GM23338 (cell line): Measurements from ENCODE around the gene ACAP1. TPM values are rescaled to one million over a fixed set of nuclear protein-coding genes. Genes with fewer than 3 reads are reported as not detected.
"Not testable (repeated sequence)": the region's sequence is repeated elsewhere in the genome, so short reads cannot be mapped to it uniquely, and the experiment has no call there.

Source experiments
- ATAC-seq: fragments of 200-7000 bp; cut with Tn5 transposase; 3 replicates; pipeline ENCODE4 v1.9.1; 2020
- DNase-seq: peaks from one replicate; pipeline ENCODE4 v3.0.0-alpha.2; 2015; ENCODE audit warnings: low spot score
- H2AFZ ChIP-seq: fragments of 200-600 bp; sonication (generic); 2 replicates; pipeline ENCODE4 v1.8.0; 2016; ENCODE audit warnings: antibody characterized with exemption, mild to moderate bottlenecking, moderate library complexity
- H3F3A ChIP-seq: fragments of 200-600 bp; sonication (generic); replicated peaks from 2 replicates; pipeline ENCODE4 v1.8.0; 2017; ENCODE audit warnings: antibody characterized with exemption, mixed run types, low read depth
- H3K27ac ChIP-seq: fragments of 200-600 bp; sonication (generic); 2 replicates; pipeline ENCODE4 v1.6.1; 2016; ENCODE audit warnings: low read depth
- H3K27me3 ChIP-seq: fragments of 200-600 bp; sonication (generic); 2 replicates; pipeline ENCODE4 v1.8.0; 2016; ENCODE audit warnings: mild to moderate bottlenecking, mixed run types, moderate library complexity; ENCODE audit not compliant: insufficient read depth
- H3K36me3 ChIP-seq: fragments of 200-600 bp; sonication (generic); 2 replicates; pipeline ENCODE4 v1.8.0; 2016; ENCODE audit warnings: mild to moderate bottlenecking; ENCODE audit not compliant: insufficient read depth
- H3K4me1 ChIP-seq: fragments of 200-600 bp; sonication (generic); 2 replicates; pipeline ENCODE4 v1.8.0; 2016; ENCODE audit warnings: mild to moderate bottlenecking, moderate library complexity; ENCODE audit not compliant: insufficient read depth
- H3K4me2 ChIP-seq: fragments of 200-600 bp; sonication (generic); 2 replicates; pipeline ENCODE4 v1.7.1; 2017; ENCODE audit warnings: mixed run types
- H3K4me3 ChIP-seq: fragments of 200-600 bp; sonication (generic); 2 replicates; pipeline ENCODE4 v1.6.1; 2016; ENCODE audit warnings: mixed run types
- H3K79me2 ChIP-seq: fragments of 200-600 bp; sonication (generic); replicated peaks from 2 replicates; pipeline ENCODE4 v1.8.0; 2017; ENCODE audit warnings: mild to moderate bottlenecking; ENCODE audit not compliant: insufficient read depth
- H3K9me2 ChIP-seq: fragments of 200-600 bp; sonication (generic); 2 replicates; pipeline ENCODE4 v1.8.0; 2017; ENCODE audit not compliant: insufficient read depth
- H4K20me1 ChIP-seq: fragments of 200-600 bp; sonication (generic); replicated peaks from 2 replicates; pipeline ENCODE4 v1.8.0; 2017; ENCODE audit warnings: mild to moderate bottlenecking; ENCODE audit not compliant: insufficient read depth
- H3K27ac Mint-ChIP-seq: 2 replicates; pipeline ENCODE4 v1.8.0; 2020; ENCODE audit warnings: inconsistent platforms, mild to moderate bottlenecking, moderate library complexity, mixed read lengths
- H3K27me3 Mint-ChIP-seq: 3 replicates; pipeline ENCODE4 v1.8.0; 2022; ENCODE audit warnings: low read depth, mild to moderate bottlenecking, moderate library complexity, mixed read lengths, inconsistent platforms; ENCODE audit not compliant: insufficient read depth, poor library complexity
- H3K36me3 Mint-ChIP-seq: 3 replicates; pipeline ENCODE4 v1.8.0; 2021; ENCODE audit warnings: low read depth, mild to moderate bottlenecking, inconsistent platforms, moderate library complexity, mixed read lengths
- H3K4me1 Mint-ChIP-seq: 3 replicates; pipeline ENCODE4 v1.8.0; 2020; ENCODE audit warnings: mild to moderate bottlenecking, inconsistent platforms, mixed read lengths
- H3K4me3 Mint-ChIP-seq: 3 replicates; pipeline ENCODE4 v1.8.0; 2021; ENCODE audit warnings: moderate library complexity, mild to moderate bottlenecking, inconsistent platforms, mixed read lengths
- H3K9me3 Mint-ChIP-seq: 3 replicates; pipeline ENCODE4 v1.8.0; 2020; ENCODE audit warnings: moderate library complexity, mild to moderate bottlenecking, inconsistent platforms, mixed read lengths
- CREB1 ChIP-seq: fragments of 250-450 bp; sonication (Bioruptor Pico); IDR thresholded peaks from 2 replicates; pipeline ENCODE4 v1.5.0; 2020; ENCODE audit warnings: low read depth, mild to moderate bottlenecking, moderate library complexity
- CTCF ChIP-seq, 2 experiments: fragments of 200-600 bp in 1 of 2; sonication (generic) in 1 of 2; conservative IDR thresholded peaks; 2 replicates each; pipeline versions ENCODE4 v1.5.1 to v1.6.1; 2016 to 2017; ENCODE audit warnings: antibody characterized with exemption in 2 of 2, low read depth in 2 of 2, mild to moderate bottlenecking in 2 of 2, moderate library complexity in 1 of 2
- EZH2 ChIP-seq: fragments of 200-600 bp; sonication (generic); IDR thresholded peaks from one replicate; pipeline ENCODE4 v1.8.0; 2017; ENCODE audit warnings: antibody characterized with exemption, mild to moderate bottlenecking, low read depth; ENCODE audit not compliant: unreplicated experiment
- NANOG ChIP-seq: IDR thresholded peaks from 2 replicates; pipeline ENCODE4 v1.6.1; 2016; ENCODE audit warnings: antibody characterized with exemption, borderline replicate concordance
- POLR2AphosphoS5 ChIP-seq: IDR thresholded peaks from 2 replicates; pipeline ENCODE4 v1.6.1; 2016; ENCODE audit warnings: antibody characterized with exemption, low read depth
- STAT1 ChIP-seq: IDR thresholded peaks from one replicate; pipeline ENCODE4 v1.6.1; 2016; ENCODE audit warnings: antibody characterized with exemption; ENCODE audit not compliant: unreplicated experiment
- ZNF114 ChIP-seq: fragments of 250-450 bp; sonication (Bioruptor Pico); IDR thresholded peaks from 2 replicates; pipeline ENCODE4 v1.5.0; 2020; ENCODE audit warnings: mild to moderate bottlenecking, moderate library complexity
- ZNF331 ChIP-seq: fragments of 250-450 bp; sonication (Bioruptor Pico); IDR thresholded peaks from 2 replicates; pipeline ENCODE4 v1.5.0; 2020; ENCODE audit warnings: low read depth, mild to moderate bottlenecking, moderate library complexity
- polyA plus RNA-seq: library from polyadenylated mRNA; unstranded; fragments of >200 nt; fragmentation: Nextera tagmentation; extraction: Ambion mirVana; gene quantifications from 2 replicates; pipeline ENCODE4 v1.2.1, GENCODE V29; 2016
- total RNA-seq: library from RNA; depleted of rRNA; stranded (reverse); fragments of >200 nt; shearing (Covaris generic); gene quantifications from 2 replicates; pipeline ENCODE4 v1.2.3, GENCODE V29; 2014
- TF ChIP-seq, protein P1 (sequence below): fragments of 250-450 bp; sonication (Bioruptor Pico); IDR thresholded peaks from 2 replicates; pipeline ENCODE4 v1.5.0; 2020; ENCODE audit warnings: mild to moderate bottlenecking, moderate library complexity
- TF ChIP-seq, protein P2 (sequence below): IDR thresholded peaks from 2 replicates; pipeline ENCODE4 v1.6.1; 2016; ENCODE audit warnings: antibody characterized with exemption

Gene ACAP1
- total and polyA plus RNA-seq, 2 experiments from 2014 or later: 30.7 to 40.1 TPM

DNA sequence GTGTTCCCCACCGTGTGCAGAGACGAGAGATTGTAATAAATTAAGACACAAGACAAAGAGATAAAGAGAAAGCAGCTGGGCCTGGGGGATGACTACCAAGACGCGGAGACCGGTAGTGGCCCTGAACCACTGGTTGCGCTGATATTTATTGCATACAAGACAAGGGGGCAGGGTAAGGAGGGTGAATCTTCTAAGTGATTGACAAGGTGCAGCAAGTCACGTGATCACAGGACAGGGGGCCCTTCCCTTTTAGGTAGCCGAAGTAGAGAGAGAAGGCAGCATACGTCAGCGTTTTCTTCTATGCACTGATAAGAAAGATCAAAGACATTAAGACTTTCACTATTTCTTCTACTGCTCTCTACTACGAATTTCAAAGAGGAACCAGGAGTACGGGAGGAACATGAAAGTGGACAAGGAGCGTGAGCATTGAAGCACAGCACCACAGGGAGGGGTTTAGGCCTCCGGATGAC, 3.7 kb upstream of the ACAP1 start:
- not testable (repeated sequence) for ATAC-seq, H3K9me3 Mint-ChIP-seq

DNA sequence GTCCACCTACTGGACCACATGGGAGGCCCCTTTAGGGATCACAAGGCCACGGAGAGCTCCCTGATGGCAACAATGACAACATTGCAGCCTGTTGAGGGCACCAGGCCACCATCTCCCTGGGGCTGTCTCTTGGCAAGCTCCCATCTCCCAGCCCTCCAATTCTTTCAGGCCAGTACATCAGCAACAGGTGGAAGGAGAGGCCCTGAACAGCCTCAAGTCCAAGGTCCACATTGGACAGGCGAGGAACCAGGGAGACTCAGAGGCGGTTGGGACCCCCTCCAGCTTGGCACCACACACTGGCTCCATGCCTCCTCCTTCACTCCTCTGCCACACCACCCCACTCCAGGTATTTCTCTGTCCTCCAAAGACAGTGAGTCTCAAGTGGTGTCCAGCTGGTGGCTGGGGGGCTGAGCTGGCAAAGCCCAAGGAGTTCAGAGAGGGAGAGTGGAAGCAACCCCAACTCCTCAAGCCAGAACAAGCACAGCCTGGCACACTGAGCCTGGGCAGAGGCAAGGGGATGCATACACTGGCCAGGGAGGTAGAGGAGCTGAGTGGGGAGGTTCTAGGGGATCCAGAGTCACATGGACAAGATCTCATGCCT, 1.3 kb upstream of the ACAP1 start:
- no peaks in the 10 kb centered on the region for H4K20me1 ChIP-seq
- H3K27ac ChIP-seq: no peak overlapping the region
- Mint-ChIP-seq H3K4me3 (peak overlapping the region; percentile 18; the same call in 1 of the 3 replicates), H3K4me1 (peaks cover 33% of the 10 kb centered on the region), H3K27me3 (peaks cover 8% of the 10 kb centered on the region), H3K36me3 (peaks cover 6% of the 10 kb centered on the region), H3K9me3 (no peaks in the 10 kb centered on the region), H3K27ac (peak overlapping the region; percentile 74; the same call in 1 of the 2 replicates)
- no peak for DNase-seq
- H3K4me1 ChIP-seq: peaks cover 22% of the 10 kb centered on the region
- H3K79me2 ChIP-seq: no peaks in the 10 kb centered on the region
- no peak for ATAC-seq
- no peak overlapping the region for H3K4me3 ChIP-seq
- no peaks in the 10 kb centered on the region; the same call in 1 of the 2 replicates for H3K36me3 ChIP-seq
- H2AFZ ChIP-seq: no peak overlapping the region
- H3K9me2 ChIP-seq: no peaks in the 10 kb centered on the region
- no peaks in the 10 kb centered on the region for H3K27me3 ChIP-seq
- no peak overlapping the region for H3K4me2 ChIP-seq
- peaks cover 35% of the 10 kb centered on the region for H3F3A ChIP-seq
- TF ChIP-seq EZH2 (no peak), NANOG (no peak), POLR2AphosphoS5 (no peak), ZNF331 (CRISPR knock-in tag) (no peak), STAT1 (no peak), ZNF114 (CRISPR knock-in tag) (no peak), CTCF (conservative IDR thresholded peaks at IDR 0.05; ENCODE audit: low read depth in 2 of 2) (no peak), CREB1 (CRISPR knock-in tag) (no peak)
- TF ChIP-seq, protein P1, sequence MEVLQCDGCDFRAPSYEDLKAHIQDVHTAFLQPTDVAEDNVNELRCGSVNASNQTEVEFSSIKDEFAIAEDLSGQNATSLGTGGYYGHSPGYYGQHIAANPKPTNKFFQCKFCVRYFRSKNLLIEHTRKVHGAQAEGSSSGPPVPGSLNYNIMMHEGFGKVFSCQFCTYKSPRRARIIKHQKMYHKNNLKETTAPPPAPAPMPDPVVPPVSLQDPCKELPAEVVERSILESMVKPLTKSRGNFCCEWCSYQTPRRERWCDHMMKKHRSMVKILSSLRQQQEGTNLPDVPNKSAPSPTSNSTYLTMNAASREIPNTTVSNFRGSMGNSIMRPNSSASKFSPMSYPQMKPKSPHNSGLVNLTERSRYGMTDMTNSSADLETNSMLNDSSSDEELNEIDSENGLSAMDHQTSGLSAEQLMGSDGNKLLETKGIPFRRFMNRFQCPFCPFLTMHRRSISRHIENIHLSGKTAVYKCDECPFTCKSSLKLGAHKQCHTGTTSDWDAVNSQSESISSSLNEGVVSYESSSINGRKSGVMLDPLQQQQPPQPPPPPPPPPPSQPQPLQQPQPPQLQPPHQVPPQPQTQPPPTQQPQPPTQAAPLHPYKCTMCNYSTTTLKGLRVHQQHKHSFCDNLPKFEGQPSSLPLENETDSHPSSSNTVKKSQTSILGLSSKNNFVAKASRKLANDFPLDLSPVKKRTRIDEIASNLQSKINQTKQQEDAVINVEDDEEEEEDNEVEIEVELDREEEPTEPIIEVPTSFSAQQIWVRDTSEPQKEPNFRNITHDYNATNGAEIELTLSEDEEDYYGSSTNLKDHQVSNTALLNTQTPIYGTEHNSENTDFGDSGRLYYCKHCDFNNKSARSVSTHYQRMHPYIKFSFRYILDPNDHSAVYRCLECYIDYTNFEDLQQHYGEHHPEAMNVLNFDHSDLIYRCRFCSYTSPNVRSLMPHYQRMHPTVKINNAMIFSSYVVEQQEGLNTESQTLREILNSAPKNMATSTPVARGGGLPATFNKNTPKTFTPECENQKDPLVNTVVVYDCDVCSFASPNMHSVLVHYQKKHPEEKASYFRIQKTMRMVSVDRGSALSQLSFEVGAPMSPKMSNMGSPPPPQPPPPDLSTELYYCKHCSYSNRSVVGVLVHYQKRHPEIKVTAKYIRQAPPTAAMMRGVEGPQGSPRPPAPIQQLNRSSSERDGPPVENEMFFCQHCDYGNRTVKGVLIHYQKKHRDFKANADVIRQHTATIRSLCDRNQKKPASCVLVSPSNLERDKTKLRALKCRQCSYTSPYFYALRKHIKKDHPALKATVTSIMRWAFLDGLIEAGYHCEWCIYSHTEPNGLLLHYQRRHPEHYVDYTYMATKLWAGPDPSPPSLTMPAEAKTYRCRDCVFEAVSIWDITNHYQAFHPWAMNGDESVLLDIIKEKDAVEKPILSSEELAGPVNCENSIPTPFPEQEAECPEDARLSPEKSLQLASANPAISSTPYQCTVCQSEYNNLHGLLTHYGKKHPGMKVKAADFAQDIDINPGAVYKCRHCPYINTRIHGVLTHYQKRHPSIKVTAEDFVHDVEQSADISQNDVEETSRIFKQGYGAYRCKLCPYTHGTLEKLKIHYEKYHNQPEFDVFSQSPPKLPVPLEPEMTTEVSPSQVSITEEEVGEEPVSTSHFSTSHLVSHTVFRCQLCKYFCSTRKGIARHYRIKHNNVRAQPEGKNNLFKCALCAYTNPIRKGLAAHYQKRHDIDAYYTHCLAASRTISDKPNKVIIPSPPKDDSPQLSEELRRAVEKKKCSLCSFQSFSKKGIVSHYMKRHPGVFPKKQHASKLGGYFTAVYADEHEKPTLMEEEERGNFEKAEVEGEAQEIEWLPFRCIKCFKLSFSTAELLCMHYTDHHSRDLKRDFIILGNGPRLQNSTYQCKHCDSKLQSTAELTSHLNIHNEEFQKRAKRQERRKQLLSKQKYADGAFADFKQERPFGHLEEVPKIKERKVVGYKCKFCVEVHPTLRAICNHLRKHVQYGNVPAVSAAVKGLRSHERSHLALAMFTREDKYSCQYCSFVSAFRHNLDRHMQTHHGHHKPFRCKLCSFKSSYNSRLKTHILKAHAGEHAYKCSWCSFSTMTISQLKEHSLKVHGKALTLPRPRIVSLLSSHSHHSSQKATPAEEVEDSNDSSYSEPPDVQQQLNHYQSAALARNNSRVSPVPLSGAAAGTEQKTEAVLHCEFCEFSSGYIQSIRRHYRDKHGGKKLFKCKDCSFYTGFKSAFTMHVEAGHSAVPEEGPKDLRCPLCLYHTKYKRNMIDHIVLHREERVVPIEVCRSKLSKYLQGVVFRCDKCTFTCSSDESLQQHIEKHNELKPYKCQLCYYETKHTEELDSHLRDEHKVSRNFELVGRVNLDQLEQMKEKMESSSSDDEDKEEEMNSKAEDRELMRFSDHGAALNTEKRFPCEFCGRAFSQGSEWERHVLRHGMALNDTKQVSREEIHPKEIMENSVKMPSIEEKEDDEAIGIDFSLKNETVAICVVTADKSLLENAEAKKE (CRISPR knock-in tag): no peak
- TF ChIP-seq, protein P2, sequence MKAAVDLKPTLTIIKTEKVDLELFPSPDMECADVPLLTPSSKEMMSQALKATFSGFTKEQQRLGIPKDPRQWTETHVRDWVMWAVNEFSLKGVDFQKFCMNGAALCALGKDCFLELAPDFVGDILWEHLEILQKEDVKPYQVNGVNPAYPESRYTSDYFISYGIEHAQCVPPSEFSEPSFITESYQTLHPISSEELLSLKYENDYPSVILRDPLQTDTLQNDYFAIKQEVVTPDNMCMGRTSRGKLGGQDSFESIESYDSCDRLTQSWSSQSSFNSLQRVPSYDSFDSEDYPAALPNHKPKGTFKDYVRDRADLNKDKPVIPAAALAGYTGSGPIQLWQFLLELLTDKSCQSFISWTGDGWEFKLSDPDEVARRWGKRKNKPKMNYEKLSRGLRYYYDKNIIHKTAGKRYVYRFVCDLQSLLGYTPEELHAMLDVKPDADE: no peak

More for the DNA sequence above, 3.7 kb upstream of the ACAP1 start:
- H3K27me3 ChIP-seq, H3K4me3 ChIP-seq, H3K27me3 Mint-ChIP-seq, DNase-seq, H3K4me2 ChIP-seq, H3K36me3 ChIP-seq, H3K27ac ChIP-seq, H3K9me2 ChIP-seq, H3K4me3 Mint-ChIP-seq, H4K20me1 ChIP-seq, H3K36me3 Mint-ChIP-seq: not testable (repeated sequence)
- H3K79me2 ChIP-seq: peaks cover 13% of the 10 kb centered on the region
- 0 out of 2 replicates have a peak overlapping the region, but pooled peaks have one; percentile 52 for H2AFZ ChIP-seq
- peaks cover 24% of the 10 kb centered on the region for H3K4me1 ChIP-seq
- Mint-ChIP-seq H3K27ac (peak overlapping the region; percentile 51; the same call in 1 of the 2 replicates), H3K4me1 (peaks cover 40% of the 10 kb centered on the region)
- H3F3A ChIP-seq: peaks cover 36% of the 10 kb centered on the region
